HG03103 (cell line): ENCODE results near the gene CHDH.

Experiments used
- ATAC-seq: cut with Tn5 transposase; IDR thresholded peaks from one replicate; pipeline ENCODE4 v1.9.1; 2021; ENCODE audit warnings: low read depth; ENCODE audit not compliant: unreplicated experiment

CHDH gene

GRCh38 chr3:53794597-53794996 is 51.6 kb downstream of the CHDH start:
- no peak for ATAC-seq

GRCh38 chr3:53792866-53793265 is 53.4 kb downstream of the CHDH start:
- no peak for ATAC-seq

GRCh38 chr3:53791317-53791716 is 54.9 kb downstream of the CHDH start:
- ATAC-seq = no peak

- ATAC-seq = no peak
These were observed 55.7 kb downstream of the CHDH start for GRCh38 chr3:53790470-53790869.

- ATAC-seq = no peak
These were observed 56.8 kb downstream of the CHDH start for GRCh38 chr3:53789459-53789858.

- no peak for ATAC-seq
These were observed 58.2 kb downstream of the CHDH start for GRCh38 chr3:53788038-53788437.

GRCh38 chr3:53787016-53787415 is 59.2 kb downstream of the CHDH start:
- no peak for ATAC-seq

- no peak for ATAC-seq
These were observed 65.4 kb downstream of the CHDH start for GRCh38 chr3:53780806-53781205.

GRCh38 chr3:53780171-53780570 is 66.0 kb downstream of the CHDH start:
- ATAC-seq = no peak

- ATAC-seq = no peak
These were observed 68.1 kb downstream of the CHDH start for GRCh38 chr3:53778153-53778552.

GRCh38 chr3:53777468-53777867 is 68.8 kb downstream of the CHDH start:
- ATAC-seq = no peak

- no peak for ATAC-seq
These were observed 69.6 kb downstream of the CHDH start for GRCh38 chr3:53776494-53777101.

GRCh38 chr3:53775834-53776251 is 70.4 kb downstream of the CHDH start:
- ATAC-seq = no peak

GRCh38 chr3:53775018-53775417 is 71.2 kb downstream of the CHDH start:
- no peak for ATAC-seq

GRCh38 chr3:53774414-53774813 is 71.8 kb downstream of the CHDH start:
- no peak for ATAC-seq

GRCh38 chr3:53773611-53774368 is 72.4 kb downstream of the CHDH start:
- ATAC-seq = peak; percentile 97

- no peak for ATAC-seq
These were observed 73.2 kb downstream of the CHDH start for GRCh38 chr3:53773021-53773436.

GRCh38 chr3:53772562-53772961 is 73.7 kb downstream of the CHDH start:
- no peak for ATAC-seq

GRCh38 chr3:53768478-53769459 is 77.5 kb downstream of the CHDH start:
- ATAC-seq = no peak

GRCh38 chr3:53766706-53767105 is 79.5 kb downstream of the CHDH start:
- ATAC-seq = no peak

GRCh38 chr3:53765753-53766152 is 80.5 kb downstream of the CHDH start:
- no peak for ATAC-seq
